A673 (cell line): Measurements from ENCODE around the gene FOLR2.

ENCODE experiments used
- EZH2 ChIP-seq: fragments of 200-600 bp; sonication (generic); IDR thresholded peaks from 2 replicates; pipeline ENCODE4 v1.6.1; 2017; ENCODE audit warnings: borderline replicate concordance, low read depth, mild to moderate bottlenecking, mixed read lengths, antibody characterized with exemption, low read length; ENCODE audit not compliant: poor library complexity, severe bottlenecking
- TF ChIP-seq, protein P1 (sequence below): fragments of 300-800, 200-600 bp; sonication (generic); conservative IDR thresholded peaks from 2 replicates; pipeline ENCODE4 v1.5.1; 2017; ENCODE audit warnings: low read depth, mild to moderate bottlenecking, antibody characterized with exemption, low read length, moderate library complexity, mixed read lengths

DNA sequence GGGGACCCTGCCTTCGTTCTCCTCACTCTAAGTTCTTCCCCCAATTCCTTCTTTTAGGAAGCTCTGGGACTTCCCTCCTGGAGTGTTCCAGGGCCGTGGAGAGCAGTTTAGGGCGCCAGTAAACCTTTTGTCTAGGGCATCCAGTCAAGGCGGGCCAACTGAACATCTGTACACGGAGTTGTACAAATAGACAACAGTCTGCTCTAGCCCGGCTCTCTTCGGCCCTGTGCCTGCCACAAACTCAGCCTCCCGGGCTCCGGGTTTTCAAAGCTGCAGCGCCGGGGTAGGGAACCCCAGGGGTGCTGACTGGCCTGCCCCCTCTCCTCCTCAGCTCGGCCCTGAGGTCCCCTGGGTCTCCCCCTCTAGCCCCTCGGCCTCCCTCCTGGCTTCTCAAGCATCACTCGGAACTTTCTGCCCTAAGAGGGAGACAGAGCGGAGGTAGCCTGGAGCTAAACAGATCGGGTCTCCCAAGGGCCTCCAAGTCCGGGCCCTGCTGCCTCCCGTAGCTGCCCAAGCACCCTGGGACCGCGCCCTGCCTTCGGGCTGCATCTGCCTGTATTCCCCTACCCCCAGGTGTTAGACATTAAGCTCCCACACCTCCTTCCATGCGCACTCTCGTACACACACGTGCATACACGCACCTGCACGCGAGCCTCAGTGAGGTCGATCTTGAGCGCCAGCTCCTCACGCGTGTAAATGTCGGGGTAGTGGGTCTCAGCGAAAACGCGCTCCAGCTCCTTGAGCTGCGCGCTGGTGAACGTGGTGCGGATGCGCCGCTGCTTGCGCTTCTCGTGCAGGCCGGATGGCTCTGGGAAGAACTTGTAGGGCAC, 24.1 kb downstream of the FOLR2 start:
- TF ChIP-seq, protein P1, sequence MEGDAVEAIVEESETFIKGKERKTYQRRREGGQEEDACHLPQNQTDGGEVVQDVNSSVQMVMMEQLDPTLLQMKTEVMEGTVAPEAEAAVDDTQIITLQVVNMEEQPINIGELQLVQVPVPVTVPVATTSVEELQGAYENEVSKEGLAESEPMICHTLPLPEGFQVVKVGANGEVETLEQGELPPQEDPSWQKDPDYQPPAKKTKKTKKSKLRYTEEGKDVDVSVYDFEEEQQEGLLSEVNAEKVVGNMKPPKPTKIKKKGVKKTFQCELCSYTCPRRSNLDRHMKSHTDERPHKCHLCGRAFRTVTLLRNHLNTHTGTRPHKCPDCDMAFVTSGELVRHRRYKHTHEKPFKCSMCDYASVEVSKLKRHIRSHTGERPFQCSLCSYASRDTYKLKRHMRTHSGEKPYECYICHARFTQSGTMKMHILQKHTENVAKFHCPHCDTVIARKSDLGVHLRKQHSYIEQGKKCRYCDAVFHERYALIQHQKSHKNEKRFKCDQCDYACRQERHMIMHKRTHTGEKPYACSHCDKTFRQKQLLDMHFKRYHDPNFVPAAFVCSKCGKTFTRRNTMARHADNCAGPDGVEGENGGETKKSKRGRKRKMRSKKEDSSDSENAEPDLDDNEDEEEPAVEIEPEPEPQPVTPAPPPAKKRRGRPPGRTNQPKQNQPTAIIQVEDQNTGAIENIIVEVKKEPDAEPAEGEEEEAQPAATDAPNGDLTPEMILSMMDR: no peak
- no peak for TF ChIP-seq EZH2
